IMR-90 (cell line): ENCODE data around the gene CCN2.

Source experiments
- BHLHE40 ChIP-seq: fragments of 150-350 bp; IDR thresholded peaks from 2 replicates; pipeline ENCODE4 v1.6.1; 2016; ENCODE audit warnings: mild to moderate bottlenecking, low read depth, low read length
- CEBPB ChIP-seq: IDR thresholded peaks from 2 replicates; pipeline ENCODE4 v1.6.1; 2012; ENCODE audit warnings: low read depth, low read length, improper control_type of control experiment
- MAFK ChIP-seq: IDR thresholded peaks from 2 replicates; pipeline ENCODE4 v1.6.1; 2012; ENCODE audit warnings: low read depth, low read length, improper control_type of control experiment
- MAZ ChIP-seq: IDR thresholded peaks from 2 replicates; pipeline ENCODE4 v1.6.1; 2012; ENCODE audit warnings: low read depth, mild to moderate bottlenecking, low read length, improper control_type of control experiment, moderate library complexity, borderline replicate concordance
- MXI1 ChIP-seq: IDR thresholded peaks from 2 replicates; pipeline ENCODE4 v1.6.1; 2012; ENCODE audit warnings: low read depth, mild to moderate bottlenecking, low read length, moderate library complexity, borderline replicate concordance
- POLR2A ChIP-seq: IDR thresholded peaks from 2 replicates; pipeline ENCODE4 v1.6.1; 2012; ENCODE audit warnings: mild to moderate bottlenecking, low read depth, low read length
- RAD21 ChIP-seq: IDR thresholded peaks from 2 replicates; pipeline ENCODE4 v1.6.1; 2012; ENCODE audit warnings: low read length, improper control_type of control experiment
- RCOR1 ChIP-seq: IDR thresholded peaks from 2 replicates; pipeline ENCODE4 v1.6.1; 2012; ENCODE audit warnings: mild to moderate bottlenecking, low read length, improper control_type of control experiment; ENCODE audit not compliant: insufficient replicate concordance
- SMC3 ChIP-seq: fragments of 150-350 bp; IDR thresholded peaks from 2 replicates; pipeline ENCODE4 v1.6.1; 2016; ENCODE audit warnings: low read depth, mild to moderate bottlenecking, antibody characterized with exemption, low read length, moderate library complexity
- TF ChIP-seq, protein P1 (sequence below): conservative IDR thresholded peaks from 2 replicates; pipeline ENCODE4 v1.5.1; 2012; ENCODE audit warnings: mild to moderate bottlenecking, low read depth, low read length, improper control_type of control experiment
- TF ChIP-seq, protein P2 (sequence below): fragments of 150-350 bp; IDR thresholded peaks from 2 replicates; pipeline ENCODE4 v1.6.1; 2017; ENCODE audit warnings: mild to moderate bottlenecking, antibody characterized with exemption, low read length, low read depth
- TF ChIP-seq, protein P3 (sequence below): fragments of 150-350 bp; IDR thresholded peaks from 2 replicates; pipeline ENCODE4 v1.6.1; 2016; ENCODE audit warnings: low read depth, mild to moderate bottlenecking, low read length, moderate library complexity, borderline replicate concordance

DNA sequence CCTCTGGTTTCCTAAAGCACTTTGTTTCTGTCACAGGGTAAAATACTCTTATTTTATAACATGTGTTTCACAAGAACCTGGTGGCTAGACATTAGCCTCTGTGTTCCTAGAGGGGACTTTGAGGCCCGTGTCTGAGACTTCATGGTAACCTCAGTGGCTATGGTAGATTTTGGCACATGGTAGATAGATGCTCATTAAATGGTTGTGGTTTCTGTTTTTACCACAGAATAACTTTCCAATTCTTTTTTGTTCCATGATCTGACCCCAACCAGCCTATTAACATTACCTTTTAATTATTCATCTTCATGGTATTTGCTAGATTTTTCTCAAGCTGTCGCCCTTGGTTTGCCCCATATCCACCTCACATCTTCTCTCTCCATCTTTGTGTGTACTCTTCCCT is 34.3 kb downstream of the CCN2 start:
- TF ChIP-seq CEBPB: no peak
- TF ChIP-seq, protein P1, sequence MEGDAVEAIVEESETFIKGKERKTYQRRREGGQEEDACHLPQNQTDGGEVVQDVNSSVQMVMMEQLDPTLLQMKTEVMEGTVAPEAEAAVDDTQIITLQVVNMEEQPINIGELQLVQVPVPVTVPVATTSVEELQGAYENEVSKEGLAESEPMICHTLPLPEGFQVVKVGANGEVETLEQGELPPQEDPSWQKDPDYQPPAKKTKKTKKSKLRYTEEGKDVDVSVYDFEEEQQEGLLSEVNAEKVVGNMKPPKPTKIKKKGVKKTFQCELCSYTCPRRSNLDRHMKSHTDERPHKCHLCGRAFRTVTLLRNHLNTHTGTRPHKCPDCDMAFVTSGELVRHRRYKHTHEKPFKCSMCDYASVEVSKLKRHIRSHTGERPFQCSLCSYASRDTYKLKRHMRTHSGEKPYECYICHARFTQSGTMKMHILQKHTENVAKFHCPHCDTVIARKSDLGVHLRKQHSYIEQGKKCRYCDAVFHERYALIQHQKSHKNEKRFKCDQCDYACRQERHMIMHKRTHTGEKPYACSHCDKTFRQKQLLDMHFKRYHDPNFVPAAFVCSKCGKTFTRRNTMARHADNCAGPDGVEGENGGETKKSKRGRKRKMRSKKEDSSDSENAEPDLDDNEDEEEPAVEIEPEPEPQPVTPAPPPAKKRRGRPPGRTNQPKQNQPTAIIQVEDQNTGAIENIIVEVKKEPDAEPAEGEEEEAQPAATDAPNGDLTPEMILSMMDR: no peak
- TF ChIP-seq MAZ: no peak
- TF ChIP-seq POLR2A: no peak
- TF ChIP-seq SMC3: no peak
- no peak for TF ChIP-seq BHLHE40
- TF ChIP-seq, protein P2, sequence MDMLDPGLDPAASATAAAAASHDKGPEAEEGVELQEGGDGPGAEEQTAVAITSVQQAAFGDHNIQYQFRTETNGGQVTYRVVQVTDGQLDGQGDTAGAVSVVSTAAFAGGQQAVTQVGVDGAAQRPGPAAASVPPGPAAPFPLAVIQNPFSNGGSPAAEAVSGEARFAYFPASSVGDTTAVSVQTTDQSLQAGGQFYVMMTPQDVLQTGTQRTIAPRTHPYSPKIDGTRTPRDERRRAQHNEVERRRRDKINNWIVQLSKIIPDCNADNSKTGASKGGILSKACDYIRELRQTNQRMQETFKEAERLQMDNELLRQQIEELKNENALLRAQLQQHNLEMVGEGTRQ: no peak
- TF ChIP-seq MXI1: no peak
- TF ChIP-seq MAFK: no peak
- TF ChIP-seq RCOR1: no peak
- TF ChIP-seq, protein P3, sequence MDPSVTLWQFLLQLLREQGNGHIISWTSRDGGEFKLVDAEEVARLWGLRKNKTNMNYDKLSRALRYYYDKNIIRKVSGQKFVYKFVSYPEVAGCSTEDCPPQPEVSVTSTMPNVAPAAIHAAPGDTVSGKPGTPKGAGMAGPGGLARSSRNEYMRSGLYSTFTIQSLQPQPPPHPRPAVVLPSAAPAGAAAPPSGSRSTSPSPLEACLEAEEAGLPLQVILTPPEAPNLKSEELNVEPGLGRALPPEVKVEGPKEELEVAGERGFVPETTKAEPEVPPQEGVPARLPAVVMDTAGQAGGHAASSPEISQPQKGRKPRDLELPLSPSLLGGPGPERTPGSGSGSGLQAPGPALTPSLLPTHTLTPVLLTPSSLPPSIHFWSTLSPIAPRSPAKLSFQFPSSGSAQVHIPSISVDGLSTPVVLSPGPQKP: no peak
- no peak for TF ChIP-seq RAD21
